ENCODE data around the gene PDHA1.

Gene PDHA1

DNA sequence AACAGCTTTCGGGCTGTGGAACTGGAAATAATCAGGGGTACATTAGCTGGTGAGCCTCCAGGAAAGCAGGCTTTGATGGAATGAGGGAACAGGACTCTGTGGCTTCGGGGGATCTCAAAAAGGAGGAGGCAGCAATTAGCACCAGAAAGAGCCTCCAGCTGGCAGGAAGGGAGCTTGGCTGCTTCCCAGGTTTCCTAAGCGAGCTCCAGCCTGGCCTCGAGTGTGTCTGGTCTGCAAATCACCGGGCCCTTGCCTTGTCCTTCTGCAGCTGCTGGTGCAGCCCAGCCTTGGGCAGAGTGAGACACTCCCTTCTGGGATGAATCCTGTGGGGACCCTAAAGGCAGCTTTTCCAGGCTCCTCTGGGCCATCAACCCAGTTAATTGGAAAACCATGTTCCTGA lies 10.7 kb upstream of the PDHA1 start:
- no peak overlapping the region for H3K18ac ChIP-seq (ENCODE audit: low read length)
- H4K91ac ChIP-seq (ENCODE audit: low read depth, low read length, poor library complexity), result no peak overlapping the region
- H3K9ac ChIP-seq (ENCODE audit: low read depth, low read length, poor library complexity), result no peak overlapping the region
- no peak overlapping the region for H3K14ac ChIP-seq (ENCODE audit: low read length)
- no peaks in the 10 kb centered on the region for H3K36me3 ChIP-seq (replicated peaks in 1 of 2; ENCODE audit: control insufficient read depth in 2 of 2, insufficient read depth in 2 of 2, low read length in 2 of 2)
- H2BK12ac ChIP-seq (ENCODE audit: low read length), result no peak overlapping the region
- H3K4ac ChIP-seq (ENCODE audit: low read length), result no peak overlapping the region
- H3K23ac ChIP-seq (ENCODE audit: low read depth, low read length, poor library complexity), result no peak overlapping the region
- H2AK5ac ChIP-seq (ENCODE audit: low read depth, low read length), result no peak overlapping the region
- no peak overlapping the region for H3K4me2 ChIP-seq (ENCODE audit: insufficient read depth, low read length, poor library complexity, severe bottlenecking)
- no peak overlapping the region for H2AFZ ChIP-seq (ENCODE audit: low read length)
- H2BK15ac ChIP-seq (ENCODE audit: low read length), result no peak overlapping the region
- no peak overlapping the region for H4K8ac ChIP-seq (ENCODE audit: low read depth, low read length)
- no peaks in the 10 kb centered on the region for H3K27me3 ChIP-seq (ENCODE audit: control insufficient read depth in 3 of 3, insufficient read depth in 3 of 3, low read depth in 1 of 3, low read length in 3 of 3)
- H3K4me1 ChIP-seq (ENCODE audit: control insufficient read depth in 2 of 2, insufficient read depth in 1 of 2, low read depth in 1 of 2, low read length in 2 of 2), result no peaks in the 10 kb centered on the region
- H3K9me3 ChIP-seq (replicated peaks in 1 of 2; ENCODE audit: control insufficient read depth in 2 of 2, insufficient read depth in 1 of 2, low read depth in 1 of 2, low read length in 2 of 2), result no peaks in the 10 kb centered on the region
- H3K27ac ChIP-seq (replicated peaks; ENCODE audit: low read length), result no peak overlapping the region
- no CpG with 5 or more reads among the region's 5 CpGs for WGBS, 2 donors (ENCODE audit: extremely low coverage in 2 of 2, insufficient read length in 2 of 2, insufficient replicate concordance in 1 of 2)
- no peak overlapping the region for H3K4me3 ChIP-seq (ENCODE audit: low read length in 2 of 2)
- no peaks in the 10 kb centered on the region for H3K79me1 ChIP-seq (ENCODE audit: low read depth, low read length)
- no peak for DNase-seq (ENCODE audit: low spot score)
- no peak overlapping the region for H2BK5ac ChIP-seq (ENCODE audit: low read length)
- H2BK120ac ChIP-seq (ENCODE audit: low read depth, low read length), result no peak overlapping the region

DNA sequence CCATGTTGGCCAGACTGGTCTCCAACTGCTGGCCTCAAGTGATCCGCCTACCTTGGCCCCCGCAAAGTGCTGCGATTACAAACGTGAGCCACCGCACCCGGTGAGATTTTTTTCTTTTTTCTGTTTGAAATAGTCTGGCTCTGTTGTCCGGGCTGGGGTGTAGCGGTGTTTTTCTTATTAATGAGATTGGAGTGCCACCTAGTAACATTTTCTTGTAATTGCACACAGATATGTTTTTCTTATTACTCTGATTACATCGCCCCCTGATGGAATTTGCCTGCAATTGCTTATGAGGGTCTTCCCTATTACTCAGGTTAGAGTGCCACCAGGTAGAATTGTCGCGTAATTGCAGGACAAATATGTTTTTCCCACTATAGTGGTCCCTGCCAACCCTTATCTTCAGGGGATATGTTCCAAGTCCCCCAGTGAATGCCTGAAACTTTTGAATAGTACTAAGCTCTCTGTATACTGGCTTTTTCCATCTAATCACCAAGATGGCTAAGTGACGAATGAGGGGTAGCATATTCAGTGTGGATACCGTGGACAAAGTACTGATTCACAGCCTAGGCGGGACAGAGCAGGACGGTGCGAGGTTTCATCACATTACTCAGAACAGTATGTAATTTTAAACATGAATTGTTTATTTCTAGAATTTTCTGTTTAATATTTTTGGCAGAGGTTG lies 8.6 kb upstream of the PDHA1 start:
- no CpG with 5 or more reads among the region's 16 CpGs for WGBS, 2 donors (ENCODE audit: extremely low coverage in 2 of 2, insufficient read length in 2 of 2, insufficient replicate concordance in 1 of 2)

DNA sequence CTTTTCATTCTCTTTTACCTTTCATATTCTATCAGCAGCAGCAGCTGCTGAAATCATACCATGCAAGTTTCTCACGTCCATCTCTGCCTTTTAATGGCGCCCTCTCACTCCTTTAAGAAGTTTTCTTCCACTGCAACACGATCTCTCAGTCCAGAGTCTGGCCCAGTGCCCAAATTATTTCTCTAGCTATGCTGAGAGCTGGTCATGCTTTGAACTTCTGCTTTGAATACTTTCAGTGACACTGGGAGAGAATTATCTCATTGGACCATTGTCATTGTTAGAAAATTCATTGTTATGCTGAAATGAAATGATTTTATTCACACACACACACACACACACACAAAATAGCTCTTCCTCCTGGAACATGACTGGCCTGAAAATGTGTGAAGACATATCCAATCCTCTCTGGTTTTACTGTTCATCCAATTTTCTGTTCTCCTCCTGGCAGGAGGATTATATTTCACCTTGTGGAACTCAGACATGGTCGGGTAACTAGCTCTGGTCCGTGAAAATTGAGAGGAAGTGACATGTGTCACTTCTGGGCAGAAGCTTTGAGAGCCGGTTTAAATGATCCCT lies 1.3 kb upstream of the PDHA1 start:
- no peak overlapping the region for H2BK15ac ChIP-seq (ENCODE audit: low read length)
- no peak overlapping the region for H2BK120ac ChIP-seq (ENCODE audit: low read depth, low read length)
- no peak overlapping the region for H2AK5ac ChIP-seq (ENCODE audit: low read depth, low read length)
- peak overlapping the region; percentile 75 for H2AFZ ChIP-seq (ENCODE audit: low read length)
- H3K27me3 ChIP-seq (ENCODE audit: control insufficient read depth in 3 of 3, insufficient read depth in 3 of 3, low read depth in 1 of 3, low read length in 3 of 3), result no peaks in the 10 kb centered on the region
- no peak overlapping the region for H2BK5ac ChIP-seq (ENCODE audit: low read length)
- no peaks in the 10 kb centered on the region for H3K9me3 ChIP-seq (replicated peaks in 1 of 2; ENCODE audit: control insufficient read depth in 2 of 2, insufficient read depth in 1 of 2, low read depth in 1 of 2, low read length in 2 of 2)
- no peak overlapping the region for H3K18ac ChIP-seq (ENCODE audit: low read length)
- no peak for DNase-seq (ENCODE audit: low spot score)
- H3K14ac ChIP-seq (ENCODE audit: low read length), result no peak overlapping the region
- no peak overlapping the region for H3K4ac ChIP-seq (ENCODE audit: low read length)
- H3K4me3 ChIP-seq (ENCODE audit: low read length in 2 of 2), result no peak overlapping the region
- no peaks in the 10 kb centered on the region for H3K36me3 ChIP-seq (replicated peaks in 1 of 2; ENCODE audit: control insufficient read depth in 2 of 2, insufficient read depth in 2 of 2, low read length in 2 of 2)
- H2BK12ac ChIP-seq (ENCODE audit: low read length), result no peak overlapping the region
- H4K91ac ChIP-seq (ENCODE audit: low read depth, low read length, poor library complexity), result no peak overlapping the region
- no peak overlapping the region for H3K27ac ChIP-seq (replicated peaks; ENCODE audit: low read length)
- peaks cover 2% of the 10 kb centered on the region for H3K79me1 ChIP-seq (ENCODE audit: low read depth, low read length)
- no CpG with 5 or more reads among the region's 6 CpGs for WGBS, 2 donors (ENCODE audit: extremely low coverage in 2 of 2, insufficient read length in 2 of 2, insufficient replicate concordance in 1 of 2)
- H3K23ac ChIP-seq (ENCODE audit: low read depth, low read length, poor library complexity), result no peak overlapping the region
- H3K9ac ChIP-seq (ENCODE audit: low read depth, low read length, poor library complexity), result no peak overlapping the region
- peaks cover 3% of the 10 kb centered on the region in 2 donors for H3K4me1 ChIP-seq (ENCODE audit: control insufficient read depth in 2 of 2, insufficient read depth in 1 of 2, low read depth in 1 of 2, low read length in 2 of 2)
- H3K4me2 ChIP-seq (ENCODE audit: insufficient read depth, low read length, poor library complexity, severe bottlenecking), result no peak overlapping the region
- no peak overlapping the region for H4K8ac ChIP-seq (ENCODE audit: low read depth, low read length)

More for the DNA sequence above, 8.6 kb upstream of the PDHA1 start:
- H3K36me3 ChIP-seq (replicated peaks in 1 of 2; ENCODE audit: control insufficient read depth in 2 of 2, insufficient read depth in 2 of 2, low read length in 2 of 2), result no peaks in the 10 kb centered on the region
- H3K23ac ChIP-seq (ENCODE audit: low read depth, low read length, poor library complexity), result no peak overlapping the region
- no peak overlapping the region for H2BK12ac ChIP-seq (ENCODE audit: low read length)
- H3K27me3 ChIP-seq (ENCODE audit: control insufficient read depth in 3 of 3, insufficient read depth in 3 of 3, low read depth in 1 of 3, low read length in 3 of 3), result no peaks in the 10 kb centered on the region
- H2BK5ac ChIP-seq (ENCODE audit: low read length), result no peak overlapping the region
- H2AFZ ChIP-seq (ENCODE audit: low read length), result no peak overlapping the region
- no peak overlapping the region for H2BK120ac ChIP-seq (ENCODE audit: low read depth, low read length)
- H3K27ac ChIP-seq (replicated peaks; ENCODE audit: low read length), result no peak overlapping the region
- H3K14ac ChIP-seq (ENCODE audit: low read length), result no peak overlapping the region
- no peak overlapping the region for H2BK15ac ChIP-seq (ENCODE audit: low read length)
- H3K4me3 ChIP-seq (ENCODE audit: low read length in 2 of 2), result no peak overlapping the region
- H2AK5ac ChIP-seq (ENCODE audit: low read depth, low read length), result no peak overlapping the region
- H4K91ac ChIP-seq (ENCODE audit: low read depth, low read length, poor library complexity), result no peak overlapping the region
- no peak overlapping the region for H3K9ac ChIP-seq (ENCODE audit: low read depth, low read length, poor library complexity)
- peak; percentile 14 for DNase-seq (ENCODE audit: low spot score)
- H3K9me3 ChIP-seq (replicated peaks in 1 of 2; ENCODE audit: control insufficient read depth in 2 of 2, insufficient read depth in 1 of 2, low read depth in 1 of 2, low read length in 2 of 2), result no peaks in the 10 kb centered on the region
- no peak overlapping the region for H3K4ac ChIP-seq (ENCODE audit: low read length)
- H3K4me1 ChIP-seq (ENCODE audit: control insufficient read depth in 2 of 2, insufficient read depth in 1 of 2, low read depth in 1 of 2, low read length in 2 of 2), result no peaks in the 10 kb centered on the region
- H3K79me1 ChIP-seq (ENCODE audit: low read depth, low read length), result no peaks in the 10 kb centered on the region
- no peak overlapping the region for H3K4me2 ChIP-seq (ENCODE audit: insufficient read depth, low read length, poor library complexity, severe bottlenecking)
- no peak overlapping the region for H3K18ac ChIP-seq (ENCODE audit: low read length)
- no peak overlapping the region for H4K8ac ChIP-seq (ENCODE audit: low read depth, low read length)

DNA sequence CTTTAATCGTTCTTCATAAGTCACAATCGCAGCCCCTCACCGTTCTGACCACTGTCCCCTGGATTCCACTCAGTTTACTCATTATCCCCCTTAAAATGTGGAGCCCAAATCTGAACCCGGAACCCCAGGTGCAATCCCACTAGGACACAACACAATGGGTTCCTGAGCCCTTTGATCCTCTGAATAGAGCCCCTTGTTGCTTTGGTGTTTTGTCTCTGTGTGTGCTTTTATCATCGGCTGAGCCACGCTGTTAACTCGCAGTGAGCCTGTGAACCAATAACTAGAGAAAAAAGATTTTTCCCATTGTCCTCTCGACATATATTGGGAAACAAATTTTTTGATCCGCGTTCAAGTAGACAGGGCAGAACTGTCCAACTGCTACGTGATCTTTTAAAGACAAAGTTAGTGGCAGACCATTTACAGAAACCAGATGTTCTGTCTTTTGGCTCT lies 617 bp upstream of the PDHA1 start:
- H3K27me3 ChIP-seq (ENCODE audit: control insufficient read depth in 3 of 3, insufficient read depth in 3 of 3, low read depth in 1 of 3, low read length in 3 of 3), result no peaks in the 10 kb centered on the region
- H3K27ac ChIP-seq (replicated peaks; ENCODE audit: low read length), result peak overlapping the region; percentile 66
- no peak overlapping the region for H3K4ac ChIP-seq (ENCODE audit: low read length)
- H3K36me3 ChIP-seq (replicated peaks in 1 of 2; ENCODE audit: control insufficient read depth in 2 of 2, insufficient read depth in 2 of 2, low read length in 2 of 2), result no peaks in the 10 kb centered on the region
- H3K18ac ChIP-seq (ENCODE audit: low read length), result peak overlapping the region; percentile 64
- H2BK120ac ChIP-seq (ENCODE audit: low read depth, low read length), result no peak overlapping the region
- peak; percentile 9 for DNase-seq (ENCODE audit: low spot score)
- peak overlapping the region; percentile 68 to 79 for H3K4me3 ChIP-seq (ENCODE audit: low read length in 2 of 2)
- H3K9ac ChIP-seq (ENCODE audit: low read depth, low read length, poor library complexity), result peak overlapping the region; percentile 86
- no peaks in the 10 kb centered on the region for H3K9me3 ChIP-seq (replicated peaks in 1 of 2; ENCODE audit: control insufficient read depth in 2 of 2, insufficient read depth in 1 of 2, low read depth in 1 of 2, low read length in 2 of 2)
- no peak overlapping the region for H2BK5ac ChIP-seq (ENCODE audit: low read length)
- WGBS, 2 donors (ENCODE audit: extremely low coverage in 2 of 2, insufficient read length in 2 of 2, insufficient replicate concordance in 1 of 2), result no CpG with 5 or more reads among the region's 11 CpGs
- H3K4me1 ChIP-seq (ENCODE audit: control insufficient read depth in 2 of 2, insufficient read depth in 1 of 2, low read depth in 1 of 2, low read length in 2 of 2), result peaks cover 3% of the 10 kb centered on the region in 2 donors
- H2AFZ ChIP-seq (ENCODE audit: low read length), result peak overlapping the region; percentile 75
- H3K4me2 ChIP-seq (ENCODE audit: insufficient read depth, low read length, poor library complexity, severe bottlenecking), result peak overlapping the region; percentile 43
- no peak overlapping the region for H2AK5ac ChIP-seq (ENCODE audit: low read depth, low read length)
- H2BK15ac ChIP-seq (ENCODE audit: low read length), result no peak overlapping the region
- no peak overlapping the region for H4K8ac ChIP-seq (ENCODE audit: low read depth, low read length)
- peaks cover 2% of the 10 kb centered on the region for H3K79me1 ChIP-seq (ENCODE audit: low read depth, low read length)
- no peak overlapping the region for H2BK12ac ChIP-seq (ENCODE audit: low read length)
- H3K14ac ChIP-seq (ENCODE audit: low read length), result no peak overlapping the region
- H3K23ac ChIP-seq (ENCODE audit: low read depth, low read length, poor library complexity), result no peak overlapping the region
- no peak overlapping the region for H4K91ac ChIP-seq (ENCODE audit: low read depth, low read length, poor library complexity)
